GM12878 (cell line): ENCODE results near the gene CPNE9.

Experiments used
- CHD1 ChIP-seq: IDR thresholded peaks from 2 replicates; pipeline ENCODE4 v1.6.1; 2012; ENCODE audit warnings: low read depth, low read length, improper control_type of control experiment
- MEF2A ChIP-seq: IDR thresholded peaks from 2 replicates; pipeline ENCODE4 v1.6.1; 2011; ENCODE audit warnings: low read depth, mild to moderate bottlenecking, low read length, moderate library complexity; ENCODE audit not compliant: insufficient read depth
- MYC ChIP-seq: IDR thresholded peaks from 2 replicates; pipeline ENCODE4 v1.6.1; 2011; ENCODE audit warnings: mild to moderate bottlenecking, low read length, moderate library complexity, inconsistent platforms; ENCODE audit not compliant: insufficient read depth, insufficient replicate concordance, insufficient read length, severe bottlenecking
- NR2C2 ChIP-seq: IDR thresholded peaks from 2 replicates; pipeline ENCODE4 v1.6.1; 2011; ENCODE audit warnings: borderline replicate concordance, low read depth; ENCODE audit not compliant: control insufficient read depth, insufficient read length
- POLR2A ChIP-seq: IDR thresholded peaks from 2 replicates; pipeline ENCODE4 v1.6.1; 2011; ENCODE audit warnings: low read depth, mild to moderate bottlenecking, low read length
- RELA ChIP-seq: fragments of 450-650 bp; IDR thresholded peaks from 2 replicates; pipeline ENCODE4 v1.8.0; 2014; ENCODE audit warnings: borderline replicate concordance; ENCODE audit not compliant: partially characterized antibody
- RFX5 ChIP-seq: IDR thresholded peaks from 2 replicates; pipeline ENCODE4 v1.6.1; 2011; ENCODE audit warnings: low read depth, low read length, improper control_type of control experiment
- SMC3 ChIP-seq: IDR thresholded peaks from 2 replicates; pipeline ENCODE4 v1.6.1; 2011; ENCODE audit warnings: low read length, improper control_type of control experiment, borderline replicate concordance
- SUZ12 ChIP-seq: fragments of 200-600 bp; sonication (generic); IDR thresholded peaks from one replicate; pipeline ENCODE4 v1.6.1; 2018; ENCODE audit warnings: antibody characterized with exemption, mild to moderate bottlenecking; ENCODE audit not compliant: unreplicated experiment
- TAF1 ChIP-seq: IDR thresholded peaks from 2 replicates; pipeline ENCODE4 v1.6.1; 2011; ENCODE audit warnings: mild to moderate bottlenecking, low read depth, low read length, borderline replicate concordance
- TCF7 ChIP-seq: IDR thresholded peaks from 2 replicates; pipeline ENCODE4 v1.6.1; 2014; ENCODE audit warnings: antibody characterized with exemption, borderline replicate concordance
- YY1 ChIP-seq: IDR thresholded peaks from 2 replicates; pipeline ENCODE4 v1.6.1; 2011; ENCODE audit warnings: low read depth, mild to moderate bottlenecking, low read length
- TF ChIP-seq, protein P1 (sequence below): fragments of 450-650 bp; IDR thresholded peaks from 2 replicates; pipeline ENCODE4 v1.6.1; 2017; ENCODE audit warnings: antibody characterized with exemption, mild to moderate bottlenecking, moderate library complexity
- TF ChIP-seq, protein P2 (sequence below), 3 experiments: IDR thresholded peaks in 2 of 3; conservative IDR thresholded peaks in 1 of 3; 2 replicates each; pipeline ENCODE4 v1.5.1; 2011; ENCODE audit warnings: low read depth in 3 of 3, low read length in 3 of 3, mild to moderate bottlenecking in 3 of 3, control low read depth in 2 of 3, moderate library complexity in 2 of 3, inconsistent platforms in 1 of 3, mixed read lengths in 1 of 3; ENCODE audit not compliant: control insufficient read depth in 2 of 3, insufficient read depth in 1 of 3; ENCODE audit errors: extremely low read depth in 1 of 3

DNA sequence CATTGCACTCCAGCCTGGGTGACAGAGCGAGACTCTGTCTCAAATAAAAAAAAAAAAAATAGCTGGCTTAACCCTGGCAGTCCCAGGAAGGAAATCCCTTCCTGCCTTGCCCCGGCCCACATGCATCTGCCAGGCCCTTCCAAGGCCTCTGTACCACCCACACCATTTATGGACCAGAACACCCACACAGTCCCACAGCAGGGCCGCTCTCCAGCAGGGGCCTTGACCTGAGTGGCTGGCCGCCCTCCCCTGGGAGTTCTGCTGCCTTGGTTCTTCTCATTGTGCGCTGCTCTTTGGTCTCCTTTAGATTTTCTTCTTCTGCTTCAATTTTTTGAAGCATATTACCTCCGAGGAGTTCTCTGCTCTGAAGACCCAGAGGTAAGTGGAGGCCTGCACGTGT is 16.1 kb upstream of the CPNE9 start:
- TF ChIP-seq POLR2A: no peak
- no peak for TF ChIP-seq MYC
- TF ChIP-seq RFX5: no peak
- TF ChIP-seq TAF1: no peak
- TF ChIP-seq YY1: no peak
- TF ChIP-seq SMC3: no peak
- TF ChIP-seq SUZ12: no peak
- TF ChIP-seq, protein P1, sequence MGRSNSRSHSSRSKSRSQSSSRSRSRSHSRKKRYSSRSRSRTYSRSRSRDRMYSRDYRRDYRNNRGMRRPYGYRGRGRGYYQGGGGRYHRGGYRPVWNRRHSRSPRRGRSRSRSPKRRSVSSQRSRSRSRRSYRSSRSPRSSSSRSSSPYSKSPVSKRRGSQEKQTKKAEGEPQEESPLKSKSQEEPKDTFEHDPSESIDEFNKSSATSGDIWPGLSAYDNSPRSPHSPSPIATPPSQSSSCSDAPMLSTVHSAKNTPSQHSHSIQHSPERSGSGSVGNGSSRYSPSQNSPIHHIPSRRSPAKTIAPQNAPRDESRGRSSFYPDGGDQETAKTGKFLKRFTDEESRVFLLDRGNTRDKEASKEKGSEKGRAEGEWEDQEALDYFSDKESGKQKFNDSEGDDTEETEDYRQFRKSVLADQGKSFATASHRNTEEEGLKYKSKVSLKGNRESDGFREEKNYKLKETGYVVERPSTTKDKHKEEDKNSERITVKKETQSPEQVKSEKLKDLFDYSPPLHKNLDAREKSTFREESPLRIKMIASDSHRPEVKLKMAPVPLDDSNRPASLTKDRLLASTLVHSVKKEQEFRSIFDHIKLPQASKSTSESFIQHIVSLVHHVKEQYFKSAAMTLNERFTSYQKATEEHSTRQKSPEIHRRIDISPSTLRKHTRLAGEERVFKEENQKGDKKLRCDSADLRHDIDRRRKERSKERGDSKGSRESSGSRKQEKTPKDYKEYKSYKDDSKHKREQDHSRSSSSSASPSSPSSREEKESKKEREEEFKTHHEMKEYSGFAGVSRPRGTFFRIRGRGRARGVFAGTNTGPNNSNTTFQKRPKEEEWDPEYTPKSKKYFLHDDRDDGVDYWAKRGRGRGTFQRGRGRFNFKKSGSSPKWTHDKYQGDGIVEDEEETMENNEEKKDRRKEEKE: no peak
- TF ChIP-seq RELA: no peak
- TF ChIP-seq TCF7: no peak
- TF ChIP-seq MEF2A: no peak
- TF ChIP-seq, protein P2, sequence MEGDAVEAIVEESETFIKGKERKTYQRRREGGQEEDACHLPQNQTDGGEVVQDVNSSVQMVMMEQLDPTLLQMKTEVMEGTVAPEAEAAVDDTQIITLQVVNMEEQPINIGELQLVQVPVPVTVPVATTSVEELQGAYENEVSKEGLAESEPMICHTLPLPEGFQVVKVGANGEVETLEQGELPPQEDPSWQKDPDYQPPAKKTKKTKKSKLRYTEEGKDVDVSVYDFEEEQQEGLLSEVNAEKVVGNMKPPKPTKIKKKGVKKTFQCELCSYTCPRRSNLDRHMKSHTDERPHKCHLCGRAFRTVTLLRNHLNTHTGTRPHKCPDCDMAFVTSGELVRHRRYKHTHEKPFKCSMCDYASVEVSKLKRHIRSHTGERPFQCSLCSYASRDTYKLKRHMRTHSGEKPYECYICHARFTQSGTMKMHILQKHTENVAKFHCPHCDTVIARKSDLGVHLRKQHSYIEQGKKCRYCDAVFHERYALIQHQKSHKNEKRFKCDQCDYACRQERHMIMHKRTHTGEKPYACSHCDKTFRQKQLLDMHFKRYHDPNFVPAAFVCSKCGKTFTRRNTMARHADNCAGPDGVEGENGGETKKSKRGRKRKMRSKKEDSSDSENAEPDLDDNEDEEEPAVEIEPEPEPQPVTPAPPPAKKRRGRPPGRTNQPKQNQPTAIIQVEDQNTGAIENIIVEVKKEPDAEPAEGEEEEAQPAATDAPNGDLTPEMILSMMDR (IDR thresholded peaks at IDR 0.05 in 2 of 3, conservative IDR thresholded peaks at IDR 0.05 in 1 of 3; ENCODE audit: control insufficient read depth in 2 of 3, extremely low read depth in 1 of 3, insufficient read depth in 1 of 3, low read depth in 3 of 3, low read length in 3 of 3): no peak
- TF ChIP-seq CHD1: no peak
- no peak for TF ChIP-seq NR2C2
